Smooth muscle cell (in vitro differentiated cells): ENCODE data around the gene PIGU. TPM values are rescaled to one million over a fixed set of nuclear protein-coding genes. Genes with fewer than 3 reads are reported as not detected.

ENCODE experiments used
- DNase-seq: peaks from one replicate; lab custom pipeline; 2025; ENCODE audit not compliant: unreplicated experiment; lab: John Stamatoyannopoulos, UW
- H2AFZ ChIP-seq: fragments of 200-600 bp; sonication (generic); 2 replicates; pipeline ENCODE4 v1.6.0; 2016; ENCODE audit warnings: antibody characterized with exemption, low read depth, mild to moderate bottlenecking
- H3F3A ChIP-seq: fragments of 200-600 bp; sonication (generic); 2 replicates; pipeline ENCODE4 v1.6.0; 2017; ENCODE audit warnings: antibody characterized with exemption, low read depth
- H3K27ac ChIP-seq: fragments of 200-600 bp; sonication (generic); 2 replicates; pipeline ENCODE4 v1.5.1; 2016; ENCODE audit warnings: low read depth, mild to moderate bottlenecking
- H3K27me3 ChIP-seq: fragments of 200-600 bp; sonication (generic); 2 replicates; pipeline ENCODE4 v1.6.1; 2016; ENCODE audit warnings: low read depth, mild to moderate bottlenecking
- H3K36me3 ChIP-seq: fragments of 200-600 bp; sonication (generic); 2 replicates; pipeline ENCODE4 v1.5.1; 2016; ENCODE audit warnings: low read depth
- H3K4me1 ChIP-seq: fragments of 200-600 bp; sonication (generic); 2 replicates; pipeline ENCODE4 v1.5.1; 2016; ENCODE audit warnings: low read depth
- H3K4me2 ChIP-seq: fragments of 200-600 bp; sonication (generic); 2 replicates; pipeline ENCODE4 v1.6.0; 2016; ENCODE audit warnings: mild to moderate bottlenecking
- H3K4me3 ChIP-seq: fragments of 200-600 bp; sonication (generic); 2 replicates; pipeline ENCODE4 v1.5.1; 2016; ENCODE audit warnings: mild to moderate bottlenecking
- H3K79me2 ChIP-seq: fragments of 200-600 bp; sonication (generic); 2 replicates; pipeline ENCODE4 v1.6.0; 2016; ENCODE audit warnings: low read depth, mild to moderate bottlenecking
- H3K9ac ChIP-seq: fragments of 200-600 bp; sonication (generic); 2 replicates; pipeline ENCODE4 v1.6.0; 2016; ENCODE audit warnings: low read depth
- H3K9me3 ChIP-seq: fragments of 200-600 bp; sonication (generic); replicated peaks from 2 replicates; pipeline ENCODE4 v1.5.1; 2016; ENCODE audit warnings: low read depth
- H4K20me1 ChIP-seq: fragments of 200-600 bp; sonication (generic); 2 replicates; pipeline ENCODE4 v1.6.0; 2016; ENCODE audit warnings: low read depth
- WGBS: methylation state at CpG from one replicate; pipeline ENCODE4 v1.1.7; 2016; ENCODE audit warnings: low lambda C conversion rate; 5-methylcytosine and 5-hydroxymethylcytosine counted together
- polyA plus RNA-seq: library from polyadenylated mRNA; unstranded; fragments of >200 nt; fragmentation: Nextera tagmentation; extraction: Ambion mirVana; gene quantifications from 2 replicates; pipeline ENCODE4 v1.2.1, GENCODE V29; 2016
- total RNA-seq: library from RNA; depleted of rRNA; stranded (reverse); fragments of >200 nt; gene quantifications from 2 replicates; pipeline ENCODE4 v1.2.3, GENCODE V29; 2014
- TF ChIP-seq, protein P1 (sequence below): fragments of 200-600 bp; sonication (generic); IDR thresholded peaks from 2 replicates; pipeline ENCODE4 v1.5.1; 2017; ENCODE audit warnings: borderline replicate concordance, mild to moderate bottlenecking, antibody characterized with exemption; ENCODE audit not compliant: insufficient read depth, poor library complexity, severe bottlenecking

PIGU gene
- total and polyA plus RNA-seq, 2 experiments from 2014 or later: 46.5 to 50.2 TPM

DNA sequence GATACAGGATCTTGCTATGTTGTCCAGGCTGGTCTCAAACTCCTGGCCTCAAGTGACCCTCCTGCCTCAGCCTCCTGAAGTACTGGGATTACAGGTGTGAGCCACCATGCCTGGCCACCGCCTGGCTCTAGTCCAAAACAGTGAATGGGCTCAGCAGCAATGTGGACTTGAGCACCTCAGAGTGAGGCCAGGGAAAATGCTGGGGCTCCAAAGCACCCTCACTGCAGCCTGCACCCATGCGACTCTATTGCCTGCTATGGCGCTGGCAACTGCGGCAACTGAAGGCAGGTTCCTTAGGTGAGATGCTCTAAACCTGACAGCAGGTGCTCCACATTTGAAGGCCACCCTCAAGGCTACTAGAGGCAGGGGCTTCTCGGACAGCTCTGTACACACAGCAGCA, 91.9 kb downstream of the PIGU start:
- Histone ChIP-seq H3K79me2 (no peaks in the 10 kb centered on the region), H3K9ac (no peak overlapping the region), H3K36me3 (no peaks in the 10 kb centered on the region), H2AFZ (no peak overlapping the region), H3K9me3 (no peaks in the 10 kb centered on the region), H4K20me1 (no peaks in the 10 kb centered on the region), H3K27me3 (no peaks in the 10 kb centered on the region), H3K4me2 (no peak overlapping the region), H3K4me3 (no peak overlapping the region), H3K4me1 (peaks cover 6% of the 10 kb centered on the region), H3F3A (peaks cover 5% of the 10 kb centered on the region), H3K27ac (no peak overlapping the region)
- TF ChIP-seq, protein P1, sequence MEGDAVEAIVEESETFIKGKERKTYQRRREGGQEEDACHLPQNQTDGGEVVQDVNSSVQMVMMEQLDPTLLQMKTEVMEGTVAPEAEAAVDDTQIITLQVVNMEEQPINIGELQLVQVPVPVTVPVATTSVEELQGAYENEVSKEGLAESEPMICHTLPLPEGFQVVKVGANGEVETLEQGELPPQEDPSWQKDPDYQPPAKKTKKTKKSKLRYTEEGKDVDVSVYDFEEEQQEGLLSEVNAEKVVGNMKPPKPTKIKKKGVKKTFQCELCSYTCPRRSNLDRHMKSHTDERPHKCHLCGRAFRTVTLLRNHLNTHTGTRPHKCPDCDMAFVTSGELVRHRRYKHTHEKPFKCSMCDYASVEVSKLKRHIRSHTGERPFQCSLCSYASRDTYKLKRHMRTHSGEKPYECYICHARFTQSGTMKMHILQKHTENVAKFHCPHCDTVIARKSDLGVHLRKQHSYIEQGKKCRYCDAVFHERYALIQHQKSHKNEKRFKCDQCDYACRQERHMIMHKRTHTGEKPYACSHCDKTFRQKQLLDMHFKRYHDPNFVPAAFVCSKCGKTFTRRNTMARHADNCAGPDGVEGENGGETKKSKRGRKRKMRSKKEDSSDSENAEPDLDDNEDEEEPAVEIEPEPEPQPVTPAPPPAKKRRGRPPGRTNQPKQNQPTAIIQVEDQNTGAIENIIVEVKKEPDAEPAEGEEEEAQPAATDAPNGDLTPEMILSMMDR: no peak
- WGBS: over 99% methylated on average over 5 of the region's 5 CpGs
- DNase-seq: no peak

DNA sequence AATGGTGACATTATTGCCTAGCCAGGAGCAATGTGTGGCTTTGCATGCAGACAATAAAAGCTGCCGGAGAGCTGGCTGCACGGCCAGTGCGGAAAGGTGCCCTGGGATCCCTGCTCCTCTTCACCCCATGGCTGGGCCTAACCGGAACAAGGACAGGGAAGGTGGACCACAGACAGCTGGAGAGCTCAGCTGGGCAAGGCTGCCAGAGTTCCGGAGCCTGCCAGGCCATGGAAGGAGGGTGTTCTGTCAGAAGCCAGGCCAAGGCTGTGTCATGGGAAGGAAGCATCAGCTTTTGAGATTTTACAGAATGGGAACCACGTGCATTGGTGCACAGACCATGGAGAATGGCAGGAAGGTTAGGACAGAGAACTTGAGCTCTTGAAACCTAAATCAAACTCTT, 93.3 kb downstream of the PIGU start:
- Histone ChIP-seq H3K79me2 (no peaks in the 10 kb centered on the region), H3K27ac (no peak overlapping the region), H2AFZ (no peak overlapping the region), H3K4me1 (peaks cover 6% of the 10 kb centered on the region), H3K9me3 (no peaks in the 10 kb centered on the region), H3K9ac (no peak overlapping the region), H3K36me3 (no peaks in the 10 kb centered on the region), H3K4me2 (no peak overlapping the region), H3F3A (peaks cover 5% of the 10 kb centered on the region), H3K4me3 (no peak overlapping the region), H4K20me1 (no peaks in the 10 kb centered on the region), H3K27me3 (no peaks in the 10 kb centered on the region)
- 88% methylated on average over 6 of the region's 6 CpGs for WGBS
- DNase-seq: no peak
- TF ChIP-seq, protein P1: no peak

DNA sequence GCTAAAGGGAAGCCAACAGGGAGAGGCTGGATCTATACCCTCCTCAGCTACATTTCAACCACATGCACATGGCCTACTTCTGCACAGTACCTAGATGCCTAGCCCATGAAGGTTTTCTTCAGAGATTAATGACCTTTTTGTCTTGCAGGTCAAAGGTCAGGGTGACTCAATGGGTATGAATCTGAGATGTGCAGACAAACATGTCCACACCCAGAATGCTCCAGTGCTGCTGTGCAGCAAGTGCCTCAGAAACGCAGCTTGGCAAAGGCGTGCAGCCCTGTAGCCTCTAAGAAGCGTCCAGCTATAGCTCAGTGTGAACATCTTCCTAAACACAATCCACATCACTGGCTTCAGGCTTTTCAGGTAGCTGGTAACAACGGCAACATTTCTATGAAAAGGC, 94.0 kb downstream of the PIGU start:
- H2AFZ ChIP-seq: no peak overlapping the region
- H3K36me3 ChIP-seq: no peaks in the 10 kb centered on the region
- TF ChIP-seq, protein P1: no peak
- 86% methylated on average over 4 of the region's 4 CpGs for WGBS
- DNase-seq: no peak
- H3K4me3 ChIP-seq: no peak overlapping the region
- H3K9me3 ChIP-seq: no peaks in the 10 kb centered on the region
- H4K20me1 ChIP-seq: no peaks in the 10 kb centered on the region
- no peak overlapping the region for H3K27ac ChIP-seq
- H3K27me3 ChIP-seq: no peaks in the 10 kb centered on the region
- no peaks in the 10 kb centered on the region for H3K79me2 ChIP-seq
- H3F3A ChIP-seq: peaks cover 5% of the 10 kb centered on the region
- H3K4me1 ChIP-seq: peaks cover 6% of the 10 kb centered on the region
- no peak overlapping the region for H3K4me2 ChIP-seq
- no peak overlapping the region for H3K9ac ChIP-seq

DNA sequence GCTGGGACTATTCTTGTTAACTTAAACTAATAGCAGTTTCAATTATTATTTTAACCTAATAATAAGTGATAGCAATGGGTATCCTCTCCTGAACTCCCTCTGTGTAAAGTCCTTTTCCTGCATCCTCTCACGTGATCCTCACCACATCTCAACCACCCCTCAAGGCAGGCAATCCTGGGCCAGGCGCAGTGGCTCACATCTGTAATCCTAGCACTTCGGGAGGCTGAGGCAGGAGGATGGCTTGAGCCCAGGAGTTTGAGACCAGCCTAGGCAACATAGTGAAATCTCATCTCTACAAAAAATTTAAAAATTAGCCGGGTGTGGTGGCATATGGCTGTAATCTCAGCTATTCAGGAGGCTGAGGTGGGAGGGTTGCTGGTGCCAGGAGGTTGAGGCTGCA, 94.7 kb downstream of the PIGU start:
- no peaks in the 10 kb centered on the region for H3K27me3 ChIP-seq
- no peaks in the 10 kb centered on the region for H3K9me3 ChIP-seq
- 89% methylated on average over 4 of the region's 4 CpGs for WGBS
- no peak overlapping the region for H2AFZ ChIP-seq
- H3K4me3 ChIP-seq: no peak overlapping the region
- no peak overlapping the region for H3K4me2 ChIP-seq
- no peak overlapping the region for H3K9ac ChIP-seq
- H3K79me2 ChIP-seq: no peaks in the 10 kb centered on the region
- peaks cover 6% of the 10 kb centered on the region for H3K4me1 ChIP-seq
- H3K36me3 ChIP-seq: no peaks in the 10 kb centered on the region
- H3F3A ChIP-seq: peaks cover 5% of the 10 kb centered on the region
- H4K20me1 ChIP-seq: no peaks in the 10 kb centered on the region
- no peak for DNase-seq
- H3K27ac ChIP-seq: peak overlapping the region; percentile 30
- TF ChIP-seq, protein P1: no peak
